Esophagus mucosa (tissue), 1 donor: Measurements from ENCODE around the gene GNAZ. TPM values are rescaled to one million over a fixed set of nuclear protein-coding genes. Genes with fewer than 3 reads are reported as not detected.

ENCODE experiments used
- ATAC-seq: fragments of 200-7000 bp; cut with Tn5 transposase; one replicate; pipeline ENCODE4 v1.9.1; 2020
- total RNA-seq: library from RNA; stranded (reverse); gene quantifications from one replicate; pipeline ENCODE4 v1.2.4, GENCODE V29; 2023
- donor health status: DM: yes; HTN: yes; CAD: no.

Gene GNAZ
- total RNA-seq, 1 donor from 2014 or later = 0.76 TPM

DNA sequence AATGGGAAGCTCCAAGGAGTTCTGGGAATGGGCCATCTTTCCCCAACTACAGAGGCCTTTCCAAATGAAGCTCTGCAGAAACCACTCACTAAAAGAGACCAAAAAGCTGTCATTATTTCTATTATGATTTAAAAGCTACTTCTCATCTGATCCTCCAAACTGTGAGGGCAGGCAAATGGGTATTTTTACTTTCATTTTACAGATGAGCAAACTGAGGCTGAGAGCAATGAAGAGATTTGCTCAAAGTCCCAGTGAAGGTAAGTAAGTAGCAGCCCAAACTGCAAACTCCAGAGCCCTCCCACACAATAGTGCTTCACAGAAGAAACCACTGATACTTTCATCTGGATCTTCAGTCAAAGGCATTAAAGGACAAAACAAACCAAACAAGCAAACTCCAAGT is 70.1 kb downstream of the GNAZ start:
- ATAC-seq = no peak

GRCh38 chr22:23142546-23143105 is 72.3 kb downstream of the GNAZ start:
- ATAC-seq = no peak

DNA sequence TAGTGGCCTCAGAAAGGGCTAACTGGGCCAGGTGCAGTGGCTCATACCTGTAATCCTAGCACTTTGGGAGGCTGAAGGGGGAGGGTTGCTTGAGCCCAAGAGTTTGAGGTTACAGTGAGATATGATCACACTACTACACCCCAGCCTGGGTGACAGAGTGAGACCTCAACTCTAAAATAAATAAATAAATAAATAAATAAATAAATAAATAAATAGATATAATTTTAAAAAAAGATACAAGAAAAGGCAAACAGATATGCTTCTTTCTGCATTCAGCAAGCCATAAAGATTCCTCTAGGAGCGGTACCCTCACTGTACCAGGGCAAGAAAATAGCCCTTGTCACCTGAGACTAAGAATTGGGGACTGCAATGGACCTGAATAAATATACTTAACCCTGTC is 72.8 kb downstream of the GNAZ start:
- no peak for ATAC-seq

DNA sequence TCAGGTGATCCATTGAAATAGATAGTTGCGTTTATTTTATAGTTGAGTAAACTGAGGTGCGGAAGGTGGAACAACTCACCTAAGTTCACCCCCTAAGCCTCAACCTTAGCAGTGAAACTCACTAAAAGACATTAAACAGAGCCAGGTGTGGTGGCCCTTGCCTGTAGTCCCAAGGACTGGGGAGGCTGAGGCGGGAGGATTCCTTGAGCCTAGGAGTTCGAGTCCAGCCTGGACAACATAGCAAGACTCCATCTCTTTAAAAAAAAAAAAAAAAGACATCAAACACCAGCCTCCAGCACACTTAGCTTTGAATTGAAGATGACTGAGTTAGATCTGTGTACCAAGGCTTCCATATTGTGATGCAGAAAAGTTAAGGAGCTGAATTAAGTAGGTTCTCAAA is 74.1 kb downstream of the GNAZ start:
- ATAC-seq = no peak

- ATAC-seq = peak; percentile 91
Observed at GRCh38 chr22:23144932-23145877, 74.9 kb downstream of the GNAZ start, which contains the start of gene RAB36. Gene RAB36, plus strand, starts transcription at chr22:23145477. Its CDS starts 1,140 bp downstream, at chr22:23146617.

DNA sequence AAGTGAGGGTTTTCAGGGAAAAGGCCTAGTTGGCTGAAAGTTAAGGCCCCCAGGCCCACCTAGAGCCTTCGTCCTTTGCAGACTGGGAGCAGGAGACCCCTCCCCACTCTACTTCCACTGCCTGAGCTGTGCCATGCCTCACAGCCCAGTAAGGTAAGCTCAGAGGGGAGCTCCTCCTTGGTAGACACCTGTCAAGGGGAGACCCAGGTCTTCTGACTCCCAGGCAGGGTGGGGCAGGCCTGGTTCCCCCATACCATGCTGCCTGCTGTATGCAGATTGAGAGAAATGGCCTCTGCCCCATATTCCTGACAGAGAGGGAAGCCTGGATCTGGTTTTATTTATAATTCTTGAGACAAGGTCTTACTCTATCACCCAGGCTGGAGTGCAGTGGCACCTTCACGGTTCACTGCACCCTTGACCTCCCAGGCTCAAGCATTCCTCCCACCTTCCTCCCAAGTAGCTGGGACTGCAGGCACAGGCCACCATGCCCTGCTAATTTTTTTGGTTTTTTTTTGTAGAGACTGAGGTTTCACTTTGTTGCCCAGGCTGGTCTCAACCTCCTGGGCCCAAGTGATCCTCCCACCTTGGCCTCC is 75.7 kb downstream of the GNAZ start:
- ATAC-seq = no peak

DNA sequence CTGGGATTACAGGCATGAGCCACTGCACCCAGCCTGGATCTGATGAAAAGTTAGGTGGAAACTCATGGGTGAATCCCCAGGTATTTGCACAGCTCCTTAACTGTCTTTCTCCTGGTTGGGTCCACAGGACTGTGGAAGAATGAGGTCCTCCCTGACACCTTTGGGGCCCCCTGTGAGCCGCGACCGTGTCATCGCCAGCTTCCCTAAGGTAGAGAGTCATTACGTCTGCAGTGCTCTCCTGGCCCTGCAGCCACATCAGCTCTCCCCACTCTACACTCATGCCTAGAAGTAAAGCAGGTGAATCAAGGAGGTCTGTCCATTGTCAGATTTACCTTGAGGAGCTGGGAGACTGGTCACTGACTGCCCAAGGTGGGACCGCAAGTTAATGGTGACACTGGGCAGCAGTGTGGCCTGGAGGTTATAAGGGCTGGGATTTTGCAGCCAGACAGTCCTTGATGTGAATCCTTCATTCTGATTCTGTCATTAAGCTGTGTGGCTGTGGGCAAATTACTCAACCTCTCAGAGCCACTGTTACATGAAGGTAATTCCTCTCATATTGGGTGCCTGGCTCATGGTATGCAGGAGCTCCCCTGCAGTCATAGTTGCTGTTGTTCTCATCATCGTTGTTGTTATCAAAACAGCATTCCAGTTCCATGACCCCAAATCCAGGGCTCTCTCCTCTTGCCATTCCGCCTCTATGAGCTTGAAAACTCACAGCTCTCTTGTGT is 76.3 kb downstream of the GNAZ start:
- no peak for ATAC-seq

GRCh38 chr22:23147617-23148387 is 77.5 kb downstream of the GNAZ start:
- ATAC-seq = peak; percentile 45

- no peak for ATAC-seq
Observed at GRCh38 chr22:23149743-23150238, 79.5 kb downstream of the GNAZ start.

- ATAC-seq = no peak
Observed at GRCh38 chr22:23150762-23151161, 80.4 kb downstream of the GNAZ start.

DNA sequence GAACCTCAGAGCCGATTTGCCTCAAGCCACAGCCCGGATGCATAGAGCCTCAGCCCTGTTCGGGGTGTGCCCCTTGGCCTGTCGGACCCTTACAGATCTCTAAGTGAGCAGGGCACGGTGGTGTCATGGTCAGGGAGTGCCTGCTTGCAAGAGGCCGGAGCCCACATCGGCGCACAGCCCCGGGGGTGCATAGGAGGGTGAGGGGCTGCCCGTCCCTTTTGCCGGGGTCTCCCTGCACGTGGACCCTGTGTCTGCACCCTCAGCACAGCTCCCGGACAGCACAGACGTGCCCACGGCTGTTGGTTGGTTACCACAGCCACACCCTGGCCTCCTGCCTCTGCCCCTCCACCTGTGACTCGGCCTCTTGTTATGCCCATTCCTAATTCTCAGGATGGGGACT is 81.5 kb downstream of the GNAZ start:
- no peak for ATAC-seq

DNA sequence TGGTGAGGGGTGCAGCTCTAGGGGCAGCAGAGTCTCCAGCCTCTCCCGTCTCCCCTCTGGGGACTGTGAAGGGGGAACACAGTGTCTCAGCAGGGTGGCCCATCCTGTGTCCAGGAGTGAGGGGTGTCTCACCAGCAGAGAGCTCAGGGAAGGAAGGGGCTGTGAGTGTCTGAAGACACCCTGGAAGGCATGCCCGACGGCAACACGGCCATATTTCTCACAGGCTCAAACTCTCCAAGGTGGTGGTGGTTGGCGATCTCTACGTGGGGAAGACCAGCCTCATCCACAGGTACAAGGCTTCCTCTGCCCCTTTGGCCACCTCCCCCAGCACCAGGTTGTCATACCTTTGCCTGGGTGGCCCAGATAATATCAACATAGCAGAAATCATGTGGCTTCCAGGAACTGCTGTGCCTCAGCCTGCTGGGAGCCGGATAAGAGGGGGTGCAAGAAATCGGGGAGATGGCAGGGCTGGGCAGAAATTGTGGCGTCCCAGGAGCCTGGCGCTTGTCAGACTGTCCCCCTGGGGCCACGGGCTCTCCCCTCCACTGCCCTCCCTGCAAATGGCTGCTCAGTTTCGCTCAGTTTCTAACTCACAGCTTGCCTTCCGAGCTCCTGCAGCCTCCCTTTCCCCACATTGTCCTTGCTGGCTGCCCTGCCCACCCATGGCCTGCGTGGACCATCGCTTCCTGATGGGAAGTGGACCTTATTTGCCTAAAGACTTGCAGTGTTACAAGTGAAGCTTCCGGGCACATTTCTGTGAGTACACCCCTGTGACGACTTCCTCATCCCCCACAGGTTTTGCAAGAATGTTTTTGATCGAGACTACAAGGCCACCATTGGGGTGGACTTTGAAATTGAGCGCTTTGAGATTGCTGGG is 82.2 kb downstream of the GNAZ start:
- ATAC-seq = no peak

DNA sequence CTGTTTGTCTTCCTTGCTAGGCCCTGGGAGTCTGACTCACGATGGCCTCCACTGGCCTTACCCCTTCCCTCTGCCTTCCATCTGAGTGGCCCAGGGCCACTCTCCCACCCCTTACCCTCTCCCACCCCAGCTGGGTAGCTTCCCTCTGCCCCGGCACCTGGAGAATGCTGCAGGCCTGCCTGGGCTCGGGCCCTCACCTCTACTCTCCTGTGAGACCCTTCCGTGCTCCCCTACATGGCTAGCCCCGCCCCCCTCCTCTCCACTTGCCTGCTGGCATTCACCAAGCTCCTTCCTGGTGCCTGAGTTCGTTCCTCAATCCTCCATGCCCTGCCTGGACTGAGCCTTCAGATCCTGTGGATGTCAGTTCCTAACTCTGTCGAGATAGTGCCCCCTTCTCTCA is 83.7 kb downstream of the GNAZ start:
- no peak for ATAC-seq

DNA sequence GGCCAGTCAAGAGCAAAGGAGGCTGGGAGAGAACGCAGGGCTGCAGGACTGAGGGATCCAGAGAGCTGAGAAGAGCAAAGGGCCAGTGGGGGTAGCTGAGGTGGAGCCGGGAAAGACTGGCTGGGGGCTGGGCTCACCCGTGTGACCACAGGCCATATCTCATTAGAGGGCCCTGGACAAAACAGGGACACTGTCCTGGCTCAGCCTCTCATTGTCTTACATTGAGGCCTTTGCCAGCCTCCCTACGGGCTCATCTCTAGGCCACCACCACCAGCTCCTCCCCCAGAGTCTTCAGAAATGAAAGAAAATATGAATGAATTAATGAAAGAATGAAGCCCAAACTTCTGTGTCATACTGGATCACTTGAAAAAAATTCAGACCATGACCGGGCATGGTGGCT is 84.1 kb downstream of the GNAZ start:
- ATAC-seq = no peak

DNA sequence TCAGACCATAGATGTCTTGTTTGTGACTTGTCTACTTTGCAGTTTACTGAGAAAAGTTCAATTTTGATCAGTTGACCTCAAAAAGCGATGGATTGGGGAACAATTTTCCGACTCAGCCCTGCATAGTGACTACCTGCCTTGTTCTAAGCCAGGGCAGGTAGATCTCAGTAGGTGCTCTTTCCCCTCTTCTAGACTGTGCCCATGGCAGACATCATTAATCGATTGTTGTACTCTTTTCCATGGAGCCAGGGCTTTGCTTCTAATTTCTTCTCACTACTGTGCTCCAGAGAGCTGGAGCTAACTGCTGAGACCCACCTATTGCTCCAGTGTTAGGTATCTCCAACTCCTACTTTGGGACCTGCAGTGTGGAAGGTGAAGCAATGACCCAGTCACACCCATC is 84.8 kb downstream of the GNAZ start:
- no peak for ATAC-seq

GRCh38 chr22:23155831-23156230 is 85.5 kb downstream of the GNAZ start:
- no peak for ATAC-seq

DNA sequence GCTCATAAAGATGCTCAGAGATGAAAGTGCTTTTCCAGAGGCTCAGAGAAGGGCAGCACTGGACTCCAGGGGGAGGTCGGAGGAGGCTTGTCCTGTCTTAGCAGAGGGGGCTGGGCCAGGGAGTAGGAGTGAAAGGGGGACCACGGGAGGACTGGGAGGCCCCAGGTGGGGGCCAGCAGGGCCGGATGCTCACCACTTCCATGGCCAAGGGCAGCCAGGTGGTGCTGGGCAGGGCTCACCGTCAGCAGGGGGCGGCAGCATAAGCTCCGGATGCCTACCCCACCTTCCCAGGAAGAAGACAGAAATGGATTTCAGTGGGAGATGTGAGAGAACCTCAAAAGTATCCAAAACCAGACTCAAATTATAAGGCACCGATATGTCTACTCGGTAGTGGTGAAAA is 86.0 kb downstream of the GNAZ start:
- ATAC-seq = no peak

DNA sequence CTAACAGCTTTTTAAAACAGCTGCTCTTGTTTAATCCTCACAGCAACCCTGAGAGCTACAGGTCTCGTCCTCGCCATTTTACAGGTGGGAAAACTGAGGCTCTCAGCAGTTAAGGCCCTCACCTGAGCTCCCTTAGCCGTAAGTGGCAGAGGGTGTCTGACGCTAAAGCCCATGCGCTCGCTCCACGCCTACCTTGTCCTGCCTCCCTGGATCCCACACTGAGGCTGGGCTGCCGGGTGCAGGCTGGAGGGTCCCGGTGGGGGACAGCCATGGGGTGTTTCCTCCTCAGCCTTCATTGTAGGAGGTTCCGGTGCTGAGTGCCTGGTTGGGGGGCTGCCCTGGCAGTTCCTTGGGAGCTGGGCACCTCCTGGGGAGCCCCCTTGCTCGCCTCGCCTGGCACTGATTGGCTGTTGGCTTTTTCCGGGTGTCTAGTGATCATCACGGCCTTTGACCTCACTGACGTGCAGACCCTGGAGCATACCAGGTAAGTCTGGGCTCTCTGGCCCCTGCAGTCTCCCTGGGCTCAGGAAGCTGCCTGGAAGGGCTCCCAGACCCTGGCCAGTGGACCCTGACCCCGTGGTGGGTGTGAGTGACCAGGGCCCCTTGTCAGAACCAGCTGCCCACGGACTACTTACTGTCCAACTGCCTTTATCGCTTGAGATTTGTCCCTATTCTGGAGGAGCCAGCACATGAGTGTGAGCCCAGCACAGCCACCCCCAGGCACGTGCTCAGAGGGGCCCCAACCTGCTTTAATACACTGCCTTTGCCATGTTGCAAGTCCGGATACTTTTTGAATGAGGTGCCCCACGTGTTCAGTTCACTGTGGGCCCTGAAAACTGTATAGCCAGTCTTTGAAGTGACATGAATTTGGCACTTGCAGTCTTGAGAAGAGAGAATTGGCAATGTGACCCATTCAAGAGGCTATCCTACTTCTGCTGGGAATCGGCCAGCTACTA is 87.5 kb downstream of the GNAZ start:
- ATAC-seq = no peak

DNA sequence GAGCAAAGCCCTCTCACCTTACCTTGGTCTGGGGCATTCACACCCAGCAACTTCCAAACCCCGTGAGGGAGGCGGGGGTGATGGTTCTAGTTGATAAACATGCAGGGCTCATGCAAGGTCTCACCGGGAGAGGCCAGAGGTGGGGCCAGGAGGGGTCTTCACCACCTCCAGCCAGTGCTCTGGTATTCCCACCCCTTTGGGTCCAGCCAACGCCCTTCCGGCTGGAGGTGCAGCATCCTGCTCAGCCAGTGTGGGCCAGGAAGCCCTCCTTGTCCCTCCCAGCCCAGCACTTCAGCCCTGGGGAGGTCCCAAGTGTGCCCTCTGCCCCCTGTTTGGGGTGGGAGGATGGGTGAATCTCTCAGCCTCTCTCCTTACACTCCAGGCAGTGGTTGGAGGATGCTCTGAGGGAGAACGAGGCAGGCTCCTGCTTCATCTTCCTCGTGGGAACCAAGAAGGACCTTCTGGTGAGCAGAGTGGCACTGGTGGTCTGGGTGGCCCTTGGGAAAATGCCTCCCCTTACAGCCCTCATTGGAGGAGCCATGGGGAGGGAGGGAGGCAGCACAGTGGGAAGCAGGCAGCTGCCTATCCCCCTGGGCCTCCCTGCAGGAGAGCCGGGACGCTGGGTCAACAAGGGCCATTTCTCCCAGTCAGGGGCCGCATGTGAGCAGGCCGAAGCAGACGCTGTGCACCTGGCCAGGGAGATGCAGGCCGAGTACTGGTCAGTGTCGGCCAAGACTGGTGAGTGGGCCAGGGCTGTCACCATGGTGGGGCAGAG is 88.4 kb downstream of the GNAZ start:
- ATAC-seq = no peak
